Ishikawa (cell line): ENCODE data around the gene BIK.

Experiments used
- CEBPB ChIP-seq: IDR thresholded peaks from 2 replicates; pipeline ENCODE4 v1.6.1; 2012
- CREB1 ChIP-seq: IDR thresholded peaks from 2 replicates; pipeline ENCODE4 v1.6.1; 2012; ENCODE audit warnings: low read depth
- EGR1 ChIP-seq: IDR thresholded peaks from 2 replicates; pipeline ENCODE4 v1.6.1; 2012
- EP300 ChIP-seq: IDR thresholded peaks from 2 replicates; pipeline ENCODE4 v1.6.1; 2012; ENCODE audit warnings: borderline replicate concordance
- FOXM1 ChIP-seq: IDR thresholded peaks from 2 replicates; pipeline ENCODE4 v1.6.1; 2012; ENCODE audit warnings: low read depth, borderline replicate concordance
- NFIC ChIP-seq: IDR thresholded peaks from 2 replicates; pipeline ENCODE4 v1.6.1; 2012
- RAD21 ChIP-seq: IDR thresholded peaks from 2 replicates; pipeline ENCODE4 v1.6.1; 2012; ENCODE audit warnings: low read depth
- TAF1 ChIP-seq: IDR thresholded peaks from 2 replicates; pipeline ENCODE4 v1.6.1; 2012; ENCODE audit warnings: low read depth, mild to moderate bottlenecking
- TCF12 ChIP-seq: IDR thresholded peaks from 2 replicates; pipeline ENCODE4 v1.6.1; 2012; ENCODE audit warnings: low read depth
- TEAD4 ChIP-seq: IDR thresholded peaks from 2 replicates; pipeline ENCODE4 v1.6.1; 2012
- YY1 ChIP-seq: IDR thresholded peaks from 2 replicates; pipeline ENCODE4 v1.6.1; 2012; ENCODE audit warnings: low read depth
- ZBTB7A ChIP-seq: IDR thresholded peaks from 2 replicates; pipeline ENCODE4 v1.6.1; 2012; ENCODE audit warnings: low read depth
- TF ChIP-seq, protein P1 (sequence below): IDR thresholded peaks from 2 replicates; pipeline ENCODE4 v1.6.1; 2012
- TF ChIP-seq, protein P2 (sequence below): IDR thresholded peaks from 2 replicates; pipeline ENCODE4 v1.6.1; 2012
- TF ChIP-seq, protein P3 (sequence below): IDR thresholded peaks from 2 replicates; pipeline ENCODE4 v1.6.1; 2012; ENCODE audit warnings: low read depth, mild to moderate bottlenecking

The BIK gene

DNA sequence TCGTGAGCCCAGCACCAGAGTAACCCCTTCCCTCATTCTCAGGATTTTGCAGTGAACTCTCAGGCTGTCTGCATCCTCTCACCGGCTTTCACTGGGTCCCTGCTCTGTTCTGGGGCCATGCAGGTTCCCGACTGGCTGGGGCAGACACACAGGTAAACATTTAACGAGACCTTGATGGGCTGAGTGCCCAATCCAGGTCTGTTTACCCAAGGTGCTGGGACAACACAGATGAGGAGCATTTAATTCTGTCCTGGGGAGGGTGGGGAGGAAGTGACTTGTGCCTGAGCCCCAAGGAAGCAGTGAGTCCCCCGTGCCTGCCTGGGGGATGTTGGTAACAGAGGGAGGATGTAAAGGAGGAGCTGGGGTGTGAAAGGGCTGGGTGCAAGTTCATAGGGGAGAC is 4.4 kb downstream of the BIK start:
- TF ChIP-seq, protein P1, sequence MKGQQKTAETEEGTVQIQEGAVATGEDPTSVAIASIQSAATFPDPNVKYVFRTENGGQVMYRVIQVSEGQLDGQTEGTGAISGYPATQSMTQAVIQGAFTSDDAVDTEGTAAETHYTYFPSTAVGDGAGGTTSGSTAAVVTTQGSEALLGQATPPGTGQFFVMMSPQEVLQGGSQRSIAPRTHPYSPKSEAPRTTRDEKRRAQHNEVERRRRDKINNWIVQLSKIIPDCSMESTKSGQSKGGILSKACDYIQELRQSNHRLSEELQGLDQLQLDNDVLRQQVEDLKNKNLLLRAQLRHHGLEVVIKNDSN: no peak
- TF ChIP-seq NFIC: no peak
- no peak for TF ChIP-seq RAD21
- TF ChIP-seq FOXM1: no peak
- TF ChIP-seq, protein P2, sequence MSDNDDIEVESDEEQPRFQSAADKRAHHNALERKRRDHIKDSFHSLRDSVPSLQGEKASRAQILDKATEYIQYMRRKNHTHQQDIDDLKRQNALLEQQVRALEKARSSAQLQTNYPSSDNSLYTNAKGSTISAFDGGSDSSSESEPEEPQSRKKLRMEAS: no peak
- no peak for TF ChIP-seq CREB1
- no peak for TF ChIP-seq TAF1
- TF ChIP-seq, protein P3, sequence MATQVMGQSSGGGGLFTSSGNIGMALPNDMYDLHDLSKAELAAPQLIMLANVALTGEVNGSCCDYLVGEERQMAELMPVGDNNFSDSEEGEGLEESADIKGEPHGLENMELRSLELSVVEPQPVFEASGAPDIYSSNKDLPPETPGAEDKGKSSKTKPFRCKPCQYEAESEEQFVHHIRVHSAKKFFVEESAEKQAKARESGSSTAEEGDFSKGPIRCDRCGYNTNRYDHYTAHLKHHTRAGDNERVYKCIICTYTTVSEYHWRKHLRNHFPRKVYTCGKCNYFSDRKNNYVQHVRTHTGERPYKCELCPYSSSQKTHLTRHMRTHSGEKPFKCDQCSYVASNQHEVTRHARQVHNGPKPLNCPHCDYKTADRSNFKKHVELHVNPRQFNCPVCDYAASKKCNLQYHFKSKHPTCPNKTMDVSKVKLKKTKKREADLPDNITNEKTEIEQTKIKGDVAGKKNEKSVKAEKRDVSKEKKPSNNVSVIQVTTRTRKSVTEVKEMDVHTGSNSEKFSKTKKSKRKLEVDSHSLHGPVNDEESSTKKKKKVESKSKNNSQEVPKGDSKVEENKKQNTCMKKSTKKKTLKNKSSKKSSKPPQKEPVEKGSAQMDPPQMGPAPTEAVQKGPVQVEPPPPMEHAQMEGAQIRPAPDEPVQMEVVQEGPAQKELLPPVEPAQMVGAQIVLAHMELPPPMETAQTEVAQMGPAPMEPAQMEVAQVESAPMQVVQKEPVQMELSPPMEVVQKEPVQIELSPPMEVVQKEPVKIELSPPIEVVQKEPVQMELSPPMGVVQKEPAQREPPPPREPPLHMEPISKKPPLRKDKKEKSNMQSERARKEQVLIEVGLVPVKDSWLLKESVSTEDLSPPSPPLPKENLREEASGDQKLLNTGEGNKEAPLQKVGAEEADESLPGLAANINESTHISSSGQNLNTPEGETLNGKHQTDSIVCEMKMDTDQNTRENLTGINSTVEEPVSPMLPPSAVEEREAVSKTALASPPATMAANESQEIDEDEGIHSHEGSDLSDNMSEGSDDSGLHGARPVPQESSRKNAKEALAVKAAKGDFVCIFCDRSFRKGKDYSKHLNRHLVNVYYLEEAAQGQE: no peak
- no peak for TF ChIP-seq TEAD4
- TF ChIP-seq ZBTB7A: no peak
- TF ChIP-seq TCF12: no peak
- no peak for TF ChIP-seq EP300

DNA sequence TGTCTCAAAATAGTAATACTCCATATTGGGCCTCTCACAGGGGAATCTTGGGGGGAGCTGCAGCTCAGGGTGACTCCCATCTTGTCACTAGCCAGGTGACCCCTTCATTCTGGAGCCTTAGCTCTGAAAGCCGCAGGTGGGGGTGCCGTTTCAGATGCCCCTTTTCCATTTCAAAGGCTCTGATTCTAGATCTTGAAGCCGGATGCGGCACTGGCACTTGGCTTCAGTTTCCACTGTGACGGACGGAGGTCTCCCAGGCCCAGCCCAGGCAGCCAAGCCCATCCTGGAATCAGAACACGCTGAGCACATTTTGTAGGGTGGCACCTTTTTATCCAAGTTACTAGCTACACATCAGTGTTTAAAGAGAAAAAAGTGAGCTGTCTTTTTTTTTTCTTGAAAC is 6.4 kb downstream of the BIK start:
- no peak for TF ChIP-seq TCF12
- TF ChIP-seq FOXM1: no peak
- TF ChIP-seq TEAD4: no peak
- TF ChIP-seq EGR1: no peak
- no peak for TF ChIP-seq CREB1
- TF ChIP-seq, protein P1: no peak
- no peak for TF ChIP-seq YY1
- no peak for TF ChIP-seq NFIC
- TF ChIP-seq CEBPB: no peak
- TF ChIP-seq, protein P3: no peak
- TF ChIP-seq TAF1: no peak
- no peak for TF ChIP-seq EP300

DNA sequence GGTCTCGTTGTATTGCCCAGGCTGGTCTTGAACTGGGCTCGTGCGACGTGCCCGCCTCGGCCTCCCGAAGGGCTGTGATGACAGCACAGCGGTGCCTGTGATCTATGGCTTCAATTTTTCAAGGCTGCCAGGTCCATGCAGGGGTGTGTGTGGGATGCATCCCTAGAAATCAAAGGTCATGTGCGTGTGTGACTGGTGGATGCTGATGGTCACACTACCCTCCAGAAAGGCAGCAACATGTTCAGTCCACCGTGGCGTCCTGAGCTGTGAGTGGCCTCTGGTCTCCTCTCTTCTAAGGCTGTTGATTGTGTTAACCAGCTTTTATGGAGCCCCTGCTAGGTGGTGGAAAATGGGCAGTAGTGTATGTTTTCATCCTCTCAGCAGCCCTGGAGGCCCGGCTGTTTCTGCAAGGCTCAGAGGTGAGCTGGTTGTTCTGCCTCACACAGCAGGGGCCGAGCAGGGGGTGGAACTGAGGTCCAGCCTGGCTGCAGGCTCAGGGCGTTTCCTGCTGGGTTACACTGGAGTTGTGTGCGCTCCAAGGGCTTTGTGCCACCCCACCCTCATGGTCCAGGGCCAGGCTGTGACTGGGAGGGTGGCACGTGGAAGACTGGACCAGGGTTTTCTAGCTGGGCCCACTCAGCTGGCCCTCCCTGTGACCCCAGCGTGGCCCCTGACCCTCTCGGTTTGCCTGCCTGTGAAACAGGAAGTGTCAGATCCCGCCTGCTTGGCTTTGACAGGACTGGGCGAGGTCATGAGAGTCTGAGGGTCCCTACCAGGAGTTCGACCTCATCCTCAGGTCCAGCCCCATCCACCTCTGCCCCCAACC is 7.7 kb downstream of the BIK start:
- TF ChIP-seq CEBPB (no peak), TAF1 (no peak), RAD21 (no peak), NFIC (peak; percentile 31; the same call in 1 of the 2 replicates), ZBTB7A (no peak), FOXM1 (no peak), TCF12 (peak; percentile 60; the same call in 1 of the 2 replicates), YY1 (no peak), TEAD4 (0 out of 2 replicates have a peak, but pooled peaks have one; percentile 12), CREB1 (no peak), EP300 (no peak), EGR1 (no peak)
- TF ChIP-seq, protein P1: no peak
- TF ChIP-seq, protein P3: no peak
- TF ChIP-seq, protein P2: peak; percentile 68

DNA sequence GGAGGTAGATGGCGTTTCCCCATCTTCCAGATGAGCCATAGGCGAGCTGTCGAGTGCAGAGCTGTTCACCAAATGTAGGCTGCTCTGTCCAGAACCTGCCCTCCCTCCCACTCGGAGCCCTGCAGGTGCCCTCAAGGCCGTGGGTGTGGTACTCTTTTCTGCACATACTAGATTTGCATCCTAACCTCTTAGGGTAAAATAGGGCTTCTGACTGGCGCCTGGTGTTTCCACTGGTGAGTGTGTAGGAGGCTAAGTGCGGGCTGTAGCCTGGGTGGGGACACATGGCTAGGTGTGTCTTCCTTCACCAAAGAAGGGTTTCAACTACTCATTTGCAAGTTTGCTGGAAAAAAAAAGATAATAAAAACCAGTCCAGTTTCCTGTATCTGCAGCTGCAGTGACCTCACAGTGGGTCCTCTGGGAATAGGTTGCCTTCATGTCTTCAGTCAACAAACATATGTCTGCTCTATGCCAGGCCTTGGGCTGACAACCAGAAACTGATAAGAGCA is 8.5 kb downstream of the BIK start:
- TF ChIP-seq TEAD4 (no peak), CEBPB (no peak), ZBTB7A (no peak)
